Tibial nerve (tissue), 4 donors: ENCODE measurements around the gene LIPH.

Experiments used
- CTCF ChIP-seq, 5 experiments: fragments of 200-600 bp in 3 of 5; fragments of 450-650 bp in 2 of 5; sonication (generic) in 3 of 5; IDR thresholded peaks; one replicate each; pipeline ENCODE4 v1.5.1; 2016 to 2019; ENCODE audit warnings: antibody characterized with exemption in 5 of 5, mild to moderate bottlenecking in 3 of 5, moderate library complexity in 2 of 5
- EP300 ChIP-seq, 2 donors: sonication (generic); formaldehyde crosslinking; IDR thresholded peaks; one replicate each; pipeline ENCODE4 v1.6.1; 2017; ENCODE audit warnings: antibody characterized with exemption in 2 of 2, mild to moderate bottlenecking in 1 of 2
- POLR2A ChIP-seq, 2 donors: fragments of 450-650 bp; IDR thresholded peaks; one replicate each; pipeline ENCODE4 v1.6.1; 2017; ENCODE audit warnings: antibody characterized with exemption in 2 of 2, mild to moderate bottlenecking in 2 of 2, moderate library complexity in 2 of 2

- TF ChIP-seq CTCF (IDR thresholded peaks at IDR 0.05) (no peak), EP300 (IDR thresholded peaks at IDR 0.05) (no peak), POLR2A (IDR thresholded peaks at IDR 0.05) (no peak)
These were observed 86.9 kb downstream of the LIPH start for GRCh38 chr3:185465471-185465870.
